Activated effector memory CD4-positive, alpha-beta T cell treated with Interleukin-2 at 50 U/mL for 16 hours (primary cell): ENCODE results near the gene MYCN.
"Not testable (repeated sequence)": the region's sequence is repeated elsewhere in the genome, so short reads cannot be mapped to it uniquely, and the experiment has no call there.

Experiments
- DNase-seq: peaks from one replicate; pipeline ENCODE4 v3.0.0-alpha.2; 2020

Gene MYCN

GRCh38 chr2:15939854-15940660 is at the start of gene MYCN:
Gene MYCN, plus strand, starts transcription at chr2:15940550. Its CDS starts 1,515 bp downstream, at chr2:15942065.
- peak; percentile 3 for DNase-seq

DNA sequence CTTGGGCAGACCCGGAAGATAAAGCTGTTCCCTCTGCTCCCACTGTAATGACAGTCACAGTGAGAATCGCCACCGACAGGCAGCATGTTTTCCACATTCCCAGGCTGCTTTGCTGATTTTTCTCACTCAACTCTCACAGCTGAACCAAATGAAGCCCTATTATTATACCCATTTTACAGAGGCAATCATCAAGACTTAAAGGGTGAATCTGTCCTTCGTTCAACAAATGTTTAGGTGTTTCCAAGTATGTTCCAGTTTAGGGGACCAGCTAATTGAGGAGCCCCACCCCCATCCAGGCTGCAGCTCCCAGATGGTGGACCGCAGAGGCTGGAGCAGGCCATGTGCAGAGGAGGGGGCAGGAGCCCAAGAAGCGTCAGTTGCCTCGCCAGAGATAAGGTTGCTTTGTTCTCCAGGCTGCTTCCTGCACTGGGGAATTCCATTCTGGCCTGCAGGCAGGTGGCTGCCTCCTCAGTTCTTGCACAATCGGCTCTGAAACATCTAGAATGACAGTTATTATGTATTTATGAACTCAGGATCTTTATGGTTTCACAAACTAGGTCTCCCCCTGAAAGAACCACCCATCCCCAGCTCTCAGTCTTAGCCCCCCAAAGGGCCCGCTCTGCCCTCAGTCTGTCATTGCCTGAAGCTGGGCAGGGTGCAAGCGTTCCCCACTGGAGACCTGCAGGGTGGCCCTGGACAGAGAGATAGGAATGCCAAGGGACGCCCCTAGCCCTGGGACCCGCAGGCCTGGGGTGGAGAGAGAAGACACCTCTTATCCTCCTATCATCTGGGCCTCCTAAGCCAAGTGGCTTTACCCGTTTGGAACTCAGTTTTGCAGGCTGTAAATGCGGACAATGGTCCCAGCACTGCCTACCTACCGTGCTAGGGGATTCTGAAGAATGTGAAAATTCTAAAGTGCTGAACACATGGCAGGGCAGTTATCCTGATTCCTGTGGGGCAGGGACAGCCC is 49.1 kb upstream of the MYCN start:
- no peak for DNase-seq

DNA sequence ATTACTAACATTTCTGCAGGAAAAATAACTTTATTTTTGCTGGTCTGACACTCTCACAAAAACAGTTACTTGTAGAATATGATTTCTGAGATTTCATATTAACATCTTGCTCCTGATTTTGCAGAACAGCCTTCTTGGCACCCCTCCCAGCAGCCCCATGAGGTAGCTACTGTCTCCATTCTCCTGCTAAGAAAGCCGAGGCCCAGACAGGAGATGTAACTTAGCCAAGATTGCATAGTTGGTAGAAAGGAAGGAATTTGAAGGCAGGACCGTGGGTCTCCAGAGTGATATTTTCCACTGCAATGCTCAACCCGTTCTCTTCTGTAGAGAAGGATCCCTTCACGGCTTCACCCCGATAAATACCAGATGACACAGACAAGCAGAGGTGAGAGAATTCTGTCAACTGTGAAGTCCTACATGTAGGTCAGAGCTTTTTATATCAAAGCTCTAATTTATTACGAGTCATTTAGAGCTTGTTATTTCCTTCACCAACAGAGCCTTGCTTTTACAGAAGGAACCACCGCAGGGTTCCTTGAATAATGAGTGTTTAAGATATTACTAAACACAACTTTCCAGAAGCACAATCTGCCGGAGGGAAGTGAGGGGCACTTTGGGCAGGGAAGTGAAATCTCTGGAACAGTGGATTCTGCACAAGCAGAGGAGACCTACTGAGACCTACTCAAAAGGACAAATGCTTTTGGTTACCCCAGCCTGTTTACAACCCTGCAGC is 48.0 kb upstream of the MYCN start:
- no peak for DNase-seq

- DNase-seq, result no peak
These were observed 47.3 kb upstream of the MYCN start for GRCh38 chr2:15893085-15893484.

GRCh38 chr2:15893689-15894480 is 46.5 kb upstream of the MYCN start:
- no peak for DNase-seq

DNA sequence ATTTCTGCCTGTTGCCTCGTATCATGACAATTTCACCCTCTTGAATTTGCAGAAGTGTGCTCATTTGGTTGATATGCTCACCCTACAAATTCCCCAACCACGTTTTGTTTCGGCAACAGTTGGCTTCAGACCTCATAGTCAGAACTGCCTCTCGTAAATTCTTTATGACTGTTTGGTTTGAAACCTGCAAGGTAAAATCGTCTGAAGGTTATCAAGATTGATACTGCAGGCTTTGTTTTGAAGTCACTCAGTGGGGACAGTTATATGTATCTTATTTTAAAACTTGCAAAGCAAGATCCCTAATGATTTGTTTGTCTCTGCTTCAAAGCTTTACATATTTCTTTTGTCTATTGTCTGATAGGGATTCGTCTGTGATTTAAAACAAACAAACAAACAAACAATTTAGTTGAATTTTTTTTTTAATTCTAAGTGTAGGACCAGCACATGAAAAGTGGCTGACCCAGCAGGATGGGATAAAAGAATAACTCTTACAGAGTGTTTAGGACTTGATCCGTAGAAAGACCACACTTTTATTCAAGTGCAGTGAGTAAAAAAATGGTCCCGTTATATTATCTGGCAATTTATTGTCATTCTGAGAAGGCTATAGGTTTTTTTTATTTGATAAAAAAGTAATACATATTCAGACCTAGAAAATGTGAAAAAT is 45.7 kb upstream of the MYCN start:
- no peak for DNase-seq

DNA sequence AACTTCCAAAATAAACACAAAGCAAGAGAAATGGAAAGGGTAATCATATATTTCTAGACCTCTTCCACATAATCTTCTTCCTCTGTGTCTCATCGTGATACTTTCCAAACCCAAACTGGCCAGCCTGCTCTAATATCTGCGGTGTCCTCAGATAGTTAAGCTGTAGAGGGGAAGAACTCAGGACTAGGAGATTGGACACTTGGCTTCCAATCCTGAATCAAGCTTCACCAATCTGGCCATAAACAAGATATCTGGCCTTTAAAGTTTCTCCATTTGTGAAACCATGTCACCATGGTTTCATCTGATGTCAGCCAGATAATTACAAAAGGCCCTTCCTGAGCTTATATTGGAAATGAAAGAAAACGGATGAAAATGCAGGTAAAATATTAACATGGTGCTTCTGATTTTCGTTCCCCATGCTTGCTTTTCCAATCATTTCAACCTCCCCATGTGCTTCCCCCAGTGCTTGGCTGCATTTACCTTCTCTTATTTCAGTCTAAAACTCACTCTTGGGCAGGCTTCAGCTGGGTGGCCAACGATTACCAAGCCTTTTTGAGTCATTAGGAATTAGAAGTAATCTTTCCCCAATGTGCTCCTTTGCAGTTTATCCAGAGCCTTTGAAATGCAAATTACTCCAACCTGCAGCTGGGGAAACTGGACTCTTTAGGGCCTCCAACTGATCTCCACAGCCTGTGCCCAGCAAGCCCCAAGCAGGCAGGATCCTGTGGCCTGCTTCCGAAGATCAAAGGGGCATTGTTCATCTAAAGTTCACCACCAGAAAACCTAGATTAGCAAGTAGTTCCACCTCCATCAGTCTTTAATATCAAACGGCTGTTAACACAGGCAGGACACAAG is 44.5 kb upstream of the MYCN start:
- no peak for DNase-seq

DNA sequence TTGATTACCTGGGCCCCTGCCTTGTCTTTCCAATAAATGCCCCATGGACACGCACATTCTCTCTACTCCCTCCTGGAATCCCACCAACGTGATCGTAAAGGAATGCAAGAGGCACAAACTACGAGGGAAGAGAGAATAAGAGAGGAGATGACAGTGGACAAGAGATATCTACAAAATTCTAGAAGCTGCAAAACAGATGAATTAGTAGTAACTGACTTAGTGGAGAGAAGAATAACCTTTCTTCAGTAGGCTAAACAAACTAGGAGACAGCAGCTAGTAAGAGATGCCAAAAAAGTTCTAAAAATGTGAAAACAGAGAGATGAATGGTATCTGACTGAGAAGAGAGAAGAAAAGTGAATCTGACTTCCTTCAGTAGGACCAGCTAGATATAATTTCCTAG is 43.5 kb upstream of the MYCN start:
- DNase-seq, result no peak

- DNase-seq, result no peak
These were observed 42.8 kb upstream of the MYCN start for GRCh38 chr2:15897431-15898098.

GRCh38 chr2:15899327-15899612 is 41.1 kb upstream of the MYCN start:
- DNase-seq, result no peak

- DNase-seq, result no peak
These were observed 40.4 kb upstream of the MYCN start for GRCh38 chr2:15899751-15900493.

DNA sequence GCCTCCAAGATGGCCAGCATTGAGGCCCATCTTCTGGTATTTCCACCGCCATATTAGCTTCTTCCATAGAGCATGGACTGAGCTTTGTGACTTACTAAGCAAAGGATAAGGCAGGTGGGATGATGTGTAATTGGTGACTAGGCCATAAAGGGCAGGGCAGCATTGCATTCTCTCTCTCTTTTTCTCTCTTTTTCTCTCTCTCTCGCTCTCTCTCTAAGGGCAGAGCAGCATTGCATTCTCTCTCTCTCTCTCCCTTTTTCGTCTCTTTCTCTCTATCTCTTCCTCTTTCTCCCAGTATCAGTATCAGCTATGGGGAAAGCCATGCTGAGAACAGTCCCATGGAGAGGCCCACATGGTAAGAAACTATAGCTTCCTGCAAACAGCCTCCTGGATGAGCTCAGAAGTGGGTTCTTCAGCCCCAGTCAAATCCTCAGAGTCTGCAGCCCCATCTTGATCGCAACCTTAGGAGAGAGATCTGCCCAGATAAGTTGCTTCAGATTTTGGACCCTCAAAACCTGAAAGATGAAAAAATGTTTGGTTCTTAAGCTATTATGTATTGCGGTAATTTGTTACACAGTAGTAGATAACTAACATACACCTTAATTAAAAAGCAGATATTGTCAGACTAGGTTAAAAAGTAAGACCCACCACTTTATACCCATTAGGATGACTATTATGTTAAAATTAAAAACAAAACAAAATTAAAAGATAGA is 39.1 kb upstream of the MYCN start:
- no peak for DNase-seq

GRCh38 chr2:15901808-15902130 is 38.6 kb upstream of the MYCN start:
- DNase-seq, result no peak

DNA sequence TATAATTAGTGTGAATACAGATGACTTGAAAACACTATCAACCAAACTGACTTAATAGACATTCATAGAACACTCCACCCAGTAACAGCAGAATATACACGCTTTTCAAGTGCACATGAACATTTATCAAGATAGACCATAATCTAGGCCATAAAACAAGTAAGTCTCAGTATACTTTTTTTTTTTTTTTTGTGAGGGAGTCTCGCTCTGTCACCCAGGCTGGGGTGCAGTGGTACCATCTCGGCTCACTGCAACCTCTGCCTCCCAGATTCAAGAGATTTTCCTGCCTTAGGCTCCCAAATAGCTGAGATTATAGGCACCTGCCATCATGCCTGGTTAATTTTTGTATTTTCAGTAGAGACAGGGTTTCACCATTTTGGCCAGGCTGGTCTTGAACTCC is 36.4 kb upstream of the MYCN start:
- not testable (repeated sequence) for DNase-seq

GRCh38 chr2:15905267-15905645 is 35.1 kb upstream of the MYCN start:
- no peak for DNase-seq

- no peak for DNase-seq
These were observed 34.3 kb upstream of the MYCN start for GRCh38 chr2:15905986-15906491.

GRCh38 chr2:15906778-15907177 is 33.6 kb upstream of the MYCN start:
- DNase-seq, result no peak

GRCh38 chr2:15907461-15908324 is 32.7 kb upstream of the MYCN start:
- no peak for DNase-seq
